ENCODE measurements around the gene YTHDF1. TPM values are rescaled to one million over a fixed set of nuclear protein-coding genes. Genes with fewer than 3 reads are reported as not detected.

YTHDF1 gene
- total and polyA plus RNA-seq, 8 donors: 17.8 to 41.1 (median 22.4) TPM

GRCh38 chr20:63238031-63238430 is 22.1 kb upstream of the YTHDF1 start:
- peaks cover 0 to 98% (median 12%) of the 10 kb centered on the region in 3 donors for H3K27me3 ChIP-seq
- no peaks in the 10 kb centered on the region for H3K9me3 ChIP-seq
- H3K4me1 ChIP-seq: no peaks in the 10 kb centered on the region
- no peak overlapping the region for H3K4me3 ChIP-seq
- DNase-seq: no peak
- WGBS, 5 donors: 70 to 94% (median 76%) methylated on average over 2 to 10 of the region's 10 CpGs
- H3K27ac ChIP-seq: no peak overlapping the region
- TF ChIP-seq EP300 (IDR thresholded peaks at IDR 0.05) (no peak), POLR2AphosphoS5 (IDR thresholded peaks at IDR 0.05) (no peak)
- intact Hi-C loops (cut with DNase I; ENCODE audit: low total_unique reads): no loop called here
- H3K36me3 ChIP-seq: no peaks in the 10 kb centered on the region

GRCh38 chr20:63236116-63236837 is 20.3 kb upstream of the YTHDF1 start:
- intact Hi-C loops (cut with DNase I; ENCODE audit: low total_unique reads): no loop called here
- DNase-seq: no peak
- no peaks in the 10 kb centered on the region for H3K36me3 ChIP-seq
- H3K27me3 ChIP-seq: peaks cover 0 to 98% (median 19%) of the 10 kb centered on the region in 3 donors
- TF ChIP-seq CTCF (IDR thresholded peaks at IDR 0.05) (no peak), POLR2A (IDR thresholded peaks at IDR 0.05) (no peak), EP300 (IDR thresholded peaks at IDR 0.05) (no peak), POLR2AphosphoS5 (IDR thresholded peaks at IDR 0.05) (no peak)
- peaks cover 0 to 9% (median 0%) of the 10 kb centered on the region in 4 donors for H3K4me1 ChIP-seq
- no peaks in the 10 kb centered on the region for H3K9me3 ChIP-seq
- no peak overlapping the region for H3K4me3 ChIP-seq
- H3K27ac ChIP-seq: no peak overlapping the region
- 64 to 82% (median 80%) methylated on average over 7 to 26 of the region's 26 CpGs for WGBS, 5 donors

GRCh38 chr20:63235399-63235983 is 19.6 kb upstream of the YTHDF1 start, which contains the start of gene BIRC7:
Gene BIRC7 (plus strand): TSS chr20:63235905. CDS start chr20:63236097, 192 bp downstream.
- intact Hi-C loops (cut with DNase I; ENCODE audit: low total_unique reads): no loop called here
- no peak within 1 kb of the TSS for H3K4me3 ChIP-seq
- WGBS, 5 donors: 32 to 53% (median 37%) methylated on average over 7 to 16 of the region's 17 CpGs
- peaks cover 0 to 98% (median 24%) of the 10 kb centered on the region in 3 donors for H3K27me3 ChIP-seq
- no peak for DNase-seq
- H3K27ac ChIP-seq: no peak within 1 kb of the TSS
- H3K9me3 ChIP-seq: no peaks in the 10 kb centered on the region
- TF ChIP-seq CTCF (IDR thresholded peaks at IDR 0.05) (no peak), POLR2A (IDR thresholded peaks at IDR 0.05) (no peak), POLR2AphosphoS5 (IDR thresholded peaks at IDR 0.05) (no peak), EP300 (IDR thresholded peaks at IDR 0.05) (no peak)
- H3K4me1 ChIP-seq: peaks cover 0 to 16% (median 0%) of the 10 kb centered on the region in 4 donors
- H3K36me3 ChIP-seq: no peaks in the 10 kb centered on the region

- Histone ChIP-seq H3K27ac (no peak overlapping the region), H3K36me3 (no peaks in the 10 kb centered on the region), H3K4me3 (no peak overlapping the region), H3K27me3 (peaks cover 0 to 99% (median 24%) of the 10 kb centered on the region in 3 donors), H3K4me1 (peaks cover 0 to 16% (median 0%) of the 10 kb centered on the region in 4 donors), H3K9me3 (no peaks in the 10 kb centered on the region)
- DNase-seq: peak; percentile 52 to 68
- intact Hi-C loops (cut with DNase I; ENCODE audit: low total_unique reads): no loop called here
- TF ChIP-seq POLR2AphosphoS5 (IDR thresholded peaks at IDR 0.05) (no peak), CTCF (IDR thresholded peaks at IDR 0.05) (peak in 4 of 7 experiments; percentile 20 to 44 (median 34))
- WGBS, 5 donors: 10 to 19% (median 14%) methylated on average over 15 to 20 of the region's 20 CpGs
These were observed 18.9 kb upstream of the YTHDF1 start for GRCh38 chr20:63234693-63235398.
